Stomach (tissue), 9 donors: ENCODE results near the gene PSME1. TPM values are rescaled to one million over a fixed set of nuclear protein-coding genes. Genes with fewer than 3 reads are reported as not detected.

ENCODE experiments used
- DNase-seq, 2 donors: peaks; one replicate each; pipeline versions ENCODE4 v3.0.0 to v3.0.0-alpha.2; 2013 to 2019
- H3K27ac ChIP-seq, 5 donors: fragments of 200-600 bp in 4 of 5; sonication (generic) in 4 of 5; one replicate each; pipeline ENCODE4 v1.5.1; 2013 to 2019; ENCODE audit warnings: mild to moderate bottlenecking in 1 of 5, moderate library complexity in 1 of 5
- H3K27me3 ChIP-seq, 3 donors: fragments of 200-600 bp; sonication (generic); one replicate each; pipeline ENCODE4 v1.5.1; 2017 to 2019; ENCODE audit warnings: mixed run types in 1 of 3
- H3K36me3 ChIP-seq, 4 donors: fragments of 200-600 bp; sonication (generic); 1 replicate in 3 of 4; 2 replicates in 1 of 4; pipeline ENCODE4 v1.5.1; 2016 to 2019
- H3K4me1 ChIP-seq, 4 donors: fragments of 200-600 bp; sonication (generic); one replicate each; pipeline ENCODE4 v1.5.1; 2016 to 2019
- H3K4me3 ChIP-seq, 4 donors: fragments of 200-600 bp; sonication (generic) in 3 of 4; one replicate each; pipeline ENCODE4 v1.5.1; 2016 to 2019; ENCODE audit warnings: mild to moderate bottlenecking in 1 of 4
- H3K9me3 ChIP-seq, 4 donors: fragments of 200-600 bp; sonication (generic); one replicate each; pipeline ENCODE4 v1.5.1; 2016 to 2019
- CTCF ChIP-seq, 7 experiments: fragments of 450-650 bp in 4 of 7; fragments of 200-600 bp in 3 of 7; sonication (generic) in 3 of 7; IDR thresholded peaks; one replicate each; pipeline ENCODE4 v1.5.1; 2016 to 2019; ENCODE audit warnings: antibody characterized with exemption in 7 of 7, control low read depth in 2 of 7, mild to moderate bottlenecking in 1 of 7
- EP300 ChIP-seq: sonication (generic); formaldehyde crosslinking; IDR thresholded peaks from one replicate; pipeline ENCODE4 v1.6.1; 2017; ENCODE audit warnings: antibody characterized with exemption
- POLR2A ChIP-seq, 4 donors: fragments of 450-650 bp; IDR thresholded peaks; one replicate each; pipeline ENCODE4 v1.6.1; 2016; ENCODE audit warnings: antibody characterized with exemption in 4 of 4, control low read depth in 2 of 4, mild to moderate bottlenecking in 1 of 4, moderate library complexity in 1 of 4
- POLR2AphosphoS5 ChIP-seq, 3 donors: sonication (generic); formaldehyde crosslinking; IDR thresholded peaks; one replicate each; pipeline ENCODE4 v1.6.1; 2016; ENCODE audit warnings: antibody characterized with exemption in 3 of 3
- WGBS, 5 donors: extraction: QIAGEN DNeasy Blood & Tissue Kit in 3 of 5; methylation state at CpG; one replicate each; pipeline versions ENCODE4 v1.1.5 to v1.1.7; 2013 to 2018; 5-methylcytosine and 5-hydroxymethylcytosine counted together
- intact Hi-C: fragments of 100-400 bp; cut with DNase I; formaldehyde crosslinking; loops from one replicate; pipeline ENCODE4 v1.15.1; 2023; ENCODE audit warnings: low total_unique reads
- polyA plus RNA-seq, 3 donors: library from polyadenylated mRNA; stranded (reverse); fragments of 200-250 nt; gene quantifications; one replicate each; pipeline ENCODE4 v1.2.3, GENCODE V29; 2013
- total RNA-seq, 5 donors: library from RNA; depleted of rRNA; stranded (reverse); fragments of >200 nt; gene quantifications; one replicate each; pipeline versions ENCODE4 v1.1.0 to v1.2.3, GENCODE V29; 2014 to 2016
- donor health status: healthy with polysubstance abuse.
- donor health status: Bipolar disorder and iron deficiency.
- donor health status: healthy.

Gene PSME1
- total and polyA plus RNA-seq, 8 donors = 38.5 to 322 (median 114) TPM

DNA sequence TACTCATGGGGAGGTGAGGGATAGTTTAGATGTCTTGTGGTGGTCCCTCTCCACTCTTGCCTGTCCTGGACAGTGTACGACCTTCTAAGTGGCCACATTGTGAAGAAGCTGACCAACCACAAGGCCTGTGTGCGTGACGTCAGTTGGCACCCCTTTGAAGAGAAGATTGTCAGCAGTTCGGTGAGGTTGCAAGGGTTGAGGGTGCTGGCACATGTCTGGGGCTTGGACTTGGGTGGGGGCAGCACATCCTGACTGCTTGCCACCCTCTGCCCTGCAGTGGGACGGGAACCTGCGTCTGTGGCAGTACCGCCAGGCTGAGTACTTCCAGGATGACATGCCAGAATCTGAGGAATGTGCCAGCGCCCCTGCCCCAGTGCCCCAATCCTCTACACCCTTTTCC, 13.1 kb upstream of the PSME1 start:
- no peaks in the 10 kb centered on the region for H3K27me3 ChIP-seq
- no peaks in the 10 kb centered on the region for H3K4me1 ChIP-seq
- WGBS, 5 donors = 77 to 95% (median 94%) methylated on average over 8 of the region's 8 CpGs
- intact Hi-C loops = no loop called here
- no peaks in the 10 kb centered on the region for H3K9me3 ChIP-seq
- peaks cover 65 to 73% (median 70%) of the 10 kb centered on the region in 4 donors for H3K36me3 ChIP-seq
- H3K27ac ChIP-seq = no peak overlapping the region
- TF ChIP-seq POLR2A (IDR thresholded peaks at IDR 0.05) = no peak
- no peak for TF ChIP-seq POLR2AphosphoS5 (IDR thresholded peaks at IDR 0.05)
- TF ChIP-seq EP300 = no peak
- TF ChIP-seq CTCF (IDR thresholded peaks at IDR 0.05) = no peak
- H3K4me3 ChIP-seq = no peak overlapping the region
- DNase-seq = no peak

DNA sequence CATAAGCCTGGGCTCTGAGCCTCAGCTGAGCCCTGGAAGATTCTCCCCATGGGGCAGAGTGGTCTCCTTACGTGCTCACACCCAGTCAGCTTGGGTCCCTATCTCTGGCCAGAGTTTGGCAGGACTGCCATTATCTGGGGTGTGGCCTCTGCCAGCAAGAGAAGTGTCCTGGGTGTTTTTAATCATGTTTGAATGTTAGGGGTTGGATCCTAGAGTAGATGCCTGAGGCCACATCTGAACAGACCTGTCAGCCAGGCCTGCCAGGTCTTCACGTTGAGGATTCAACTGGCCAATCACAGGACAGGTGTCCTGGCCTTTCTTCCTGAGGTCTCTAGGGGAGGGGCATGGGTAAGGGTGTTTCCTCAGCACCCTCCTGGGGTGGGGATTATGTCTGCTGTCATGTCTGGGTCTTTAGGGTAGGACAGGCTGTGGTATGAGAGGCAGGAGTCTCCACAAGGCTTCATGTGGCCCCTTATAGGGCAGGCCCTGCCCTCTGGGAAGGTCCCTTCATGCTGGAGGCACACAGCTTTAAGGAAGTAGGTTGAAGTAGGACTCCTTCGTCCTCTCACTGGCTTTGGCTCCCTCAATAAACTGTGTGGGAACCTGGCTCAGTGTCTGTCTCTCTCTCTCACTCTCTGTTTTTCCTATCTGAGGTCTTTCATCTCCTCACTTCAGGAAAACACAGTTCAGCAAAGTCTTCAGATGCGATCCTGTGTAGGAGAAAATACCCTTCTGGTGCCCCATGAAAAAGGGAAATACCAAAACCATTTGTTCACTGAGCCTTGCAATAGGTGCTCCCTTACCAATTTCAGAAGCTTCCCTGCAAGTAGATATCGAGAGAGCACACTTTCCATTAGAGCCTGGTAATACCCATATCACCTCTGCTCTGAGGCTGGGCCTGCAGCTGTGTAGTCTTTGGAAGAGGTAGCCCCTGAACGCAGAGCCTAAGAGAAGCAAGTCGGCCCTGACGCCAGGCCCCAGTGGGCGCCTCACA, 12.3 kb upstream of the PSME1 start:
- no peaks in the 10 kb centered on the region for H3K4me1 ChIP-seq
- WGBS, 5 donors = 85 to 88% (median 86%) methylated on average over 9 of the region's 9 CpGs
- H3K27me3 ChIP-seq = no peaks in the 10 kb centered on the region
- intact Hi-C loops = no loop called here
- no peak overlapping the region for H3K27ac ChIP-seq
- H3K4me3 ChIP-seq = no peak overlapping the region
- no peak for DNase-seq
- H3K36me3 ChIP-seq = peaks cover 57 to 65% (median 62%) of the 10 kb centered on the region in 4 donors
- no peaks in the 10 kb centered on the region for H3K9me3 ChIP-seq
- TF ChIP-seq CTCF (IDR thresholded peaks at IDR 0.05) (no peak), POLR2AphosphoS5 (IDR thresholded peaks at IDR 0.05) (no peak), EP300 (no peak), POLR2A (IDR thresholded peaks at IDR 0.05) (no peak)

DNA sequence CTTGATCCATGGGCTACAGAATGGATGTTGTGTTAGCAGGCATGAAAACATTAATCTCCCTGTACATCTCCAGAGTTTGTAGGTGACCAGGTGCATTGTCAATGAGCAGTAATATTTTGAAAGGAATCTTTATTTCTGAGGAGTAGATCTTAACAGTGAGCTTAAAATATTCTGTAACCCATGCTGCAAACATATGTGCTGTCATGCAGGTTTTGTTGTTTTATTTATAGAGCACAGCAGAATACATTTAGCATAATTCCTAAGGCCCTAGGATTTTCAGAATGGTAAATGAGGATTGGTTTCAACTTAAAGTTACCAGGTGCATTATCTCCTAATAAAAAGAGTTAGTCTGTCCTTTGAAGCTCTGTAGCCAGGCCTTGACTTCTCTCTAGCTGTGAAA, 9.1 kb upstream of the PSME1 start:
- intact Hi-C loops = no loop called here
- DNase-seq = no peak
- no peak for TF ChIP-seq EP300
- TF ChIP-seq CTCF (IDR thresholded peaks at IDR 0.05) = no peak
- no peak for TF ChIP-seq POLR2AphosphoS5 (IDR thresholded peaks at IDR 0.05)
- TF ChIP-seq POLR2A (IDR thresholded peaks at IDR 0.05) = no peak
- no peak overlapping the region for H3K4me3 ChIP-seq
- H3K36me3 ChIP-seq = peaks cover 26 to 32% (median 29%) of the 10 kb centered on the region in 4 donors
- H3K9me3 ChIP-seq = no peaks in the 10 kb centered on the region
- H3K4me1 ChIP-seq = peaks cover 0 to 15% (median 12%) of the 10 kb centered on the region in 4 donors
- H3K27ac ChIP-seq = no peak overlapping the region
- no peaks in the 10 kb centered on the region for H3K27me3 ChIP-seq

GRCh38 chr14:24127673-24128072, 8.3 kb upstream of the PSME1 start:
- Histone ChIP-seq H3K9me3 (no peaks in the 10 kb centered on the region), H3K27ac (no peak overlapping the region), H3K4me3 (no peak overlapping the region), H3K27me3 (no peaks in the 10 kb centered on the region), H3K4me1 (peaks cover 0 to 22% (median 19%) of the 10 kb centered on the region in 4 donors), H3K36me3 (peaks cover 18 to 25% (median 22%) of the 10 kb centered on the region in 4 donors)
- intact Hi-C loops = no loop called here
- no peak for DNase-seq
- WGBS, 5 donors = 83 to 95% (median 90%) methylated on average over 2 of the region's 2 CpGs
- TF ChIP-seq CTCF (IDR thresholded peaks at IDR 0.05) (no peak), POLR2AphosphoS5 (IDR thresholded peaks at IDR 0.05) (no peak), POLR2A (IDR thresholded peaks at IDR 0.05) (no peak), EP300 (no peak)
